ENCODE results near the gene PCDHA9.
"Not testable (repeated sequence)": the region's sequence is repeated elsewhere in the genome, so short reads cannot be mapped to it uniquely, and the experiment has no call there.

Gene PCDHA9

DNA sequence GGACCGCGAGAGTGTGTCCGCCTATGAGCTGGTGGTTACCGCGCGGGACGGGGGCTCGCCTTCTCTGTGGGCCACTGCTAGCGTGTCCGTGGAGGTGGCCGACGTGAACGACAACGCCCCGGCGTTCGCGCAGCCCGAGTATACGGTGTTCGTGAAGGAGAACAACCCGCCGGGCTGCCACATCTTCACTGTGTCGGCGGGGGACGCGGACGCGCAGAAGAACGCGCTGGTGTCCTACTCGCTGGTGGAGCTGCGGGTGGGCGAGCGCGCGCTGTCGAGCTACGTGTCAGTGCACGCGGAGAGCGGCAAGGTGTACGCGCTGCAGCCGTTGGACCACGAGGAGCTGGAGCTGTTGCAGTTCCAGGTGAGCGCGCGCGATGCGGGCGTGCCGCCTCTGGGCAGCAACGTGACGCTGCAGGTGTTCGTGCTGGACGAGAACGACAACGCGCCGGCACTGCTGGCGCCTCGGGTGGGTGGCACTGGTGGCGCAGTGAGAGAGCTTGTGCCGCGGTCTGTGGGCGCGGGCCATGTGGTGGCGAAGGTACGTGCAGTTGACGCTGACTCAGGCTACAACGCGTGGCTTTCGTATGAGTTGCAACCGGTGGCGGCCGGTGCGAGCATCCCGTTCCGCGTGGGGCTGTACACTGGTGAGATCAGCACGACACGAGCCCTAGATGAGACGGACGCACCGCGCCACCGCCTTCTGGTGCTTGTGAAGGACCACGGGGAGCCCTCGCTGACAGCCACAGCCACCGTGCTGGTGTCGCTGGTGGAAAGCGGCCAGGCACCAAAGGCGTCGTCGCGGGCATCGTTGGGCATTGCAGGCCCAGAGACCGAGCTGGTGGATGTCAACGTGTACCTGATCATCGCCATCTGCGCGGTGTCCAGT, 12.3 kb upstream of the PCDHA9 start:
- DNase-seq (ENCODE audit: low read depth in 1 of 2, low spot score in 1 of 2) = no peak

DNA sequence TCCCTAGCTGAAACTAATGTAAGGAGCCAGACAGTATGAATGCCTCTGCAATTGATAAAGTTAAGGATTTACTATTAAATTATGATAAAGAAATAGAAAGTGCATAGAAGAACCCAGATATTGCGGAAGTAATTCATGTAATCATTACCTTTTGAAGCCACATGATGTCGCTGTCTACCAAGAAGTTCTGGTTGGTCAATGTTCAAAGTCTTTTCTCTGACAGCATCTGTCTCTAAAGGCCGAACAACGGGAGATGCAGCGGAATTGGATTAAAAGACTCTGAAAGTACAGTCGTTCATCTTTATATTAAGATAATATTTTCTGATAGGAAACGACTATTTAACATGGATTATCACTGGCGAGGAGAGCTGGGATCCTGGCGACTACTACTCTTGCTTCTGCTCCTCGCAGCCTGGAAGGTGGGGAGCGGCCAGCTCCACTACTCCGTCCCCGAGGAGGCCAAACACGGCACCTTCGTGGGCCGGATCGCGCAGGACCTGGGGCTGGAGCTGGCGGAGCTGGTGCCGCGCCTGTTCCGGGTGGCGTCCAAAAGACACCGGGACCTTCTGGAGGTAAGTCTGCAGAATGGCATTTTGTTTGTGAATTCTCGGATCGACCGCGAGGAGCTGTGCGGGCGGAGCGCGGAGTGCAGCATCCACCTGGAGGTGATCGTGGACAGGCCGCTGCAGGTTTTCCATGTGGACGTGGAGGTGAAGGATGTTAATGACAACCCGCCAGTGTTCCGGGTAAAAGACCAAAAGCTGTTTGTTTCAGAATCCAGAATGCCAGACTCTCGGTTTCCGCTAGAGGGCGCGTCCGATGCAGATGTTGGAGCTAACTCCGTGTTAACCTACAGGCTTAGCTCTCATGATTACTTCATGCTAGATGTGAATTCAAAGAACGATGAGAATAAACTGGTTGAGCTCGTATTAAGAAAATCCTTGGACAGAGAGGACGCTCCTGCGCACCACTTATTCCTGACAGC, 6.9 kb upstream of the PCDHA9 start, which contains the start of gene PCDHA8:
PCDHA8 (plus strand) TSS at position 210 of the 985 bp plus-strand sequence; CDS start at position 345, 135 bp downstream.
- no peak for DNase-seq (ENCODE audit: low read depth in 1 of 2, low spot score in 1 of 2)

DNA sequence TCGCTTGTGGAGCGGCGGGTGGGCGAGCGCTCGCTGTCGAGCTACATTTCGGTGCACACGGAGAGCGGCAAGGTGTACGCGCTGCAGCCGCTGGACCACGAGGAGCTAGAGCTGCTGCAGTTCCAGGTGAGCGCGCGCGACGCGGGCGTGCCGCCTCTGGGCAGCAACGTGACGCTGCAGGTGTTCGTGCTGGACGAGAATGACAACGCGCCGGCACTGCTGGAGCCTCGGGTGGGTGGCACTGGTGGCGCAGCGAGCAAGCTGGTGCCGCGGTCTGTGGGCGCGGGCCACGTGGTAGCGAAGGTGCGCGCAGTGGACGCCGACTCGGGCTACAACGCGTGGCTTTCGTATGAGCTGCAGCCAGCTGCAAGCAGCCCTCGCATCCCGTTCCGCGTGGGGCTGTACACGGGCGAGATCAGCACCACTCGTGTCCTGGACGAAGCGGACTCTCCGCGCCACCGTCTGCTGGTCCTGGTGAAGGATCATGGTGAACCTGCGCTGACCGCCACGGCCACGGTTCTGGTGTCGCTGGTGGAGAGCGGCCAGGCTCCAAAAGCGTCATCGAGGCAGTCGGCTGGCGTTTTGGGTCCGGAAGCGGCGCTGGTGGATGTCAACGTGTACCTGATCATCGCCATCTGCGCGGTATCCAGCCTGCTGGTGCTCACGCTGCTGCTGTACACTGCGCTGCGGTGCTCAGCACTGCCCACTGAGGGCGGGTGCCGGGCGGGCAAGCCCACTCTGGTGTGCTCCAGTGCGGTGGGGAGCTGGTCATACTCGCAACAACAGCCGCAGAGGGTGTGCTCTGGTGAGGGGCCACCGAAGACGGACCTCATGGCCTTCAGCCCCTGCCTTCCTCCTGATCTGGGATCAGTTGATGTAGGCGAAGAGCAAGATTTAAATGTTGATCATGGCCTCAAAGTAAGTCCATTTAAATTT, 5.1 kb upstream of the PCDHA9 start:
- no peak for DNase-seq (ENCODE audit: low read depth in 1 of 2, low spot score in 1 of 2)

DNA sequence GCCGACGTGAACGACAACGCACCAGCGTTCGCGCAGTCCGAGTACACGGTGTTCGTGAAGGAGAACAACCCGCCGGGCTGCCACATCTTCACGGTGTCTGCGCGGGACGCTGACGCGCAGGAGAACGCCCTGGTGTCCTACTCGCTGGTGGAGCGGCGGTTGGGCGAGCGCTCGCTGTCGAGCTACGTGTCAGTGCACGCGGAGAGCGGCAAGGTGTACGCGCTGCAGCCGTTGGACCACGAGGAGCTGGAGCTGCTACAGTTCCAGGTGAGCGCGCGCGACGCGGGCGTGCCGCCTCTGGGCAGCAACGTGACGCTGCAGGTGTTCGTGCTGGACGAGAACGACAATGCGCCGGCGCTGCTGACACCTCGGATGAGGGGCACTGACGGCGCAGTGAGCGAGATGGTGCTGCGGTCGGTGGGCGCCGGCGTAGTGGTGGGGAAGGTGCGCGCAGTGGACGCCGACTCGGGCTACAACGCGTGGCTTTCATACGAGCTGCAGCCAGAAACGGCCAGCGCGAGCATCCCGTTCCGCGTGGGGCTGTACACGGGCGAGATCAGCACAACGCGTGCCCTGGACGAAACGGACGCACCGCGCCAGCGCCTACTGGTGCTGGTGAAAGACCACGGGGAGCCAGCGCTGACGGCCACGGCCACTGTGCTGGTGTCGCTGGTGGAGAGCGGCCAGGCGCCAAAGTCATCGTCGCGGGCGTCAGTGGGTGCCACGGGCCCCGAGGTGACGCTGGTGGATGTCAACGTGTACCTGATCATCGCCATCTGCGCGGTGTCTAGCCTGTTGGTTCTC, 1.9 kb downstream of the PCDHA9 start:
- not testable (repeated sequence) for DNase-seq (ENCODE audit: low read depth in 1 of 2, low spot score in 1 of 2)

DNA sequence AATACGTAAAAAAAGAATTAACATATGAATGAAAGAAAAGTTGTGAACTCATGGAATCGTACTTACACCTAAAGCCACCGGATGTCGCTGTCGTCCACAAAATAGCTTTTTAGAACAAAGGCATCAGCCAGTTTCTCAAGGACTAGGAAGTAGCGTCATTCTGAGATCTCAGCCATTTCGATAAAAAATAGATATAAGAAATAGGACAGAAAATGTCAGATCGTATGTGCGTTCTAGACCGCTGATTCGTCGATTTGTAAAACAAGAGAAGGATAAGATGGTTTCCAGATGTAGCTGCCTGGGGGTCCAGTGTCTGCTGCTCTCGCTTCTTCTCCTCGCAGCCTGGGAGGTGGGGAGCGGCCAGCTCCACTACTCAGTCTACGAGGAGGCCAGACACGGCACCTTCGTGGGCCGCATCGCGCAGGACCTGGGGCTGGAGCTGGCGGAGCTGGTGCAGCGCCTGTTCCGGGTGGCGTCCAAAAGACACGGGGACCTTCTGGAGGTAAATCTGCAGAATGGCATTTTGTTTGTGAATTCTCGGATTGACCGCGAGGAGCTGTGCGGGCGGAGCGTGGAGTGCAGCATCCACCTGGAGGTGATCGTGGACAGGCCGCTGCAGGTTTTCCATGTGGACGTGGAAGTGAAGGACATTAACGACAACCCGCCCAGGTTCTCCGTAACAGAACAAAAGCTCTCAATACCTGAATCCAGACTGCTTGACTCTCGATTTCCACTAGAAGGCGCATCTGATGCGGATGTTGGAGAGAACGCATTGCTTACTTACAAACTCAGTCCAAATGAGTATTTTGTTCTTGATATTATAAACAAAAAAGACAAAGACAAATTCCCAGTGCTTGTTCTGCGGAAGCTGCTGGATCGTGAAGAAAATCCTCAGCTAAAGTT, 7.8 kb downstream of the PCDHA9 start, which contains the start of gene PCDHA10:
PCDHA10 (plus strand) TSS at position 126 of the 903 bp plus-strand sequence; CDS start at position 278, 152 bp downstream.
- DNase-seq (ENCODE audit: low read depth in 1 of 2, low spot score in 1 of 2) = no peak

DNA sequence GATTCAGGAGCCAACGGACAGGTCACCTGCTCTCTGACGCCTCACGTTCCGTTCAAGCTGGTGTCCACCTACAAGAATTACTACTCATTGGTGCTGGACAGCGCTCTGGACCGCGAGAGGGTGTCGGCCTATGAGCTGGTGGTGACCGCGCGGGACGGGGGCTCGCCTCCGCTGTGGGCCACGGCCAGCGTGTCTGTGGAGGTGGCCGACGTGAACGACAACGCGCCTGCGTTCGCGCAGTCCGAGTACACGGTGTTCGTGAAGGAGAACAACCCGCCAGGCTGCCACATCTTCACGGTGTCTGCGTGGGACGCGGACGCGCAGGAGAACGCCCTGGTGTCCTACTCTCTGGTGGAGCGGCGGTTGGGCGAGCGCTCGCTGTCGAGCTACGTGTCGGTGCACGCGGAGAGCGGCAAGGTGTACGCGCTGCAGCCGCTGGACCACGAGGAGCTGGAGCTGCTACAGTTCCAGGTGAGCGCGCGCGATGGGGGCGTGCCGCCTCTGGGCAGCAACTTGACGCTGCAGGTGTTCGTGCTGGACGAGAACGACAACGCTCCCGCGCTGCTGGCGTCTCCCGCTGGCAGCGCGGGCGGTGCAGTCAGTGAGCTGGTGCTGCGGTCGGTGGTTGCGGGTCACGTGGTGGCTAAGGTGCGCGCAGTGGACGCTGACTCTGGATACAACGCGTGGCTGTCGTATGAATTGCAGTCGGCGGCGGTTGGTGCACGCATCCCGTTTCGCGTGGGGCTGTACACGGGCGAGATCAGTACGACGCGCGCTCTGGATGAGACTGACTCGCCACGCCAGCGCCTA, 9.2 kb downstream of the PCDHA9 start:
- DNase-seq (ENCODE audit: low read depth in 1 of 2, low spot score in 1 of 2) = no peak

DNA sequence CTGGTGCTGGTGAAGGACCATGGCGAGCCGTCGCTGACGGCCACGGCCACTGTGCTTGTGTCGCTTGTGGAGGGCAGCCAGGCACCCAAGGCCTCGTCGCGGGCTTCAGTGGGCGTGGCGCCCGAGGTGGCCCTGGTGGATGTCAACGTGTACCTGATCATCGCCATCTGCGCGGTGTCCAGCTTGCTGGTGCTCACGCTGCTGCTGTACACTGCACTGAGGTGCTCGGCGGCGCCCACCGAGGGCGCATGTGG, 9.7 kb downstream of the PCDHA9 start:
- DNase-seq (ENCODE audit: low read depth in 1 of 2, low spot score in 1 of 2) = no peak

DNA sequence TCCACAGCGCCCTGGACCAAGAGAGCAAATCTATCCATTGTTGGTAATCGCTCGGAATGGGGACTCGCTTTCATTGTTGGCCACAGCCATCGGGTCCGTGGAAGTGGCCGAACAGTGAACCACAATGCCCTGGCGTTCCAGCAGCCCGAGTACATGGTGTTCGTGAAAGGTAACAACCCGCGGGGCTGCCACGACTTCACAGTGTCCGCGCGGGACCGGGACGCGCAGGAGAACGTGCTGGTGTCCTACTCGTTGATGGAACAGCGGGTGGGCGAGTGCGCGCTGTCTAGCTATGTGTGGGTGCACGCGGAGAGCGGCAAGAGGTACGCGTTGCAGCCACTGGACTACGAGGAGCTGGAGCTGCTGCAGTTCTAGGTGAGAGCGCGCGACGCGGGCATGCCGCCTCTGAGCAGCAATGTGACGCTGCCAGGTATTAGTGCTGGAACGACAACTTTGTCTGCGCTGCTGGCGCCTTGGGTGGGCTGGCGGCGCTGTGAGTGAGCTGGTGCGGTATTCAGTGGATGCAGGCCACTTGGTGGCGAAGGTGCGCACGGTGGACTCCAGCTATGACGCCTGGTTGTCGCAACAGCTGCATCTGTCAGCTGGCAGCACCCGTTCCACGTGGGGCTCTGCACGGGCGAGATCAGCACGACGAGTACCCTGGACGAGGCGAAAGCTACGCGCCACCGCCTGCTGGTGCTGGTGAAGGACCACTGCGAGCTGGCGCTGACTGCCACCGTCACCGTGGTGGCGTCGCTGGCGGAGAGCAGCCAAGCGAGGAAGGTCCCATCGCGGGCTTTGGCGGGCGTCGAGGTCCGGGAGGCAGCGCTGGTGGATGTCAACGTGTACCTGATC, 14.5 kb downstream of the PCDHA9 start:
- DNase-seq (ENCODE audit: low read depth in 1 of 2, low spot score in 1 of 2) = no peak

DNA sequence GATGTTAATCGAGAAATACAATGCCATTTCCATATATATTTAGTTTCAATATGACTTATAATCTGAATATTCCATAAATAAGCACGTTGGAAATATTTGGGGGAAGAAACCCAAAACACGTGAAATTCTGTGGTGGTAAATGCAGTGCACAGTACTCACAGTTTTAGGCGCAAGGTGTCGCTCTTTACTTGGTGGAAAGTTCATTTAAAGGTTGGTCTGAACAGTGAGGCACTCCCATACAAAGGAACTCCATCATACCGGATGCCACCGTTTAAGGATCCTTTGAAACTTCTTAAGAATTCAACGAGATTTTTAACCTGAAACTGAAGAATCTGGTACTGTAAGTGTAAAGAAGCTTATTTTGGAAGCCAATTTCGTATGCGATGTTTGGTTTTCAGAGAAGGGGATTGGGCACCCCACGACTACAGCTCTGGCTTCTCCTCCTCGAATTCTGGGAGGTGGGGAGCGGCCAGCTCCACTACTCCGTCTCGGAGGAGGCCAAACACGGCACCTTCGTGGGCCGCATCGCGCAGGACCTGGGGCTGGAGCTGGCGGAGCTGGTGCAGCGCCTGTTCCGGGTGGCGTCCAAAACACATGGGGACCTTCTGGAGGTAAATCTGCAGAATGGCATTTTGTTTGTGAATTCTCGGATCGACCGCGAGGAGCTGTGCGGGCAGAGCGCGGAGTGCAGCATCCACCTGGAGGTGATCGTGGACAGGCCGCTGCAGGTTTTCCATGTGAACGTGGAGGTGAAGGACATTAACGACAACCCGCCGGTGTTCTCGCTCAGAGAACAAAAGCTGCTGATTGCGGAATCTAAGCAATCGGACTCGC, 20.8 kb downstream of the PCDHA9 start, which contains the start of gene PCDHA11:
PCDHA11 (plus strand) TSS at position 237 of the 834 bp plus-strand sequence; CDS start at position 384, 147 bp downstream.
- DNase-seq (ENCODE audit: low read depth in 1 of 2, low spot score in 1 of 2) = no peak

DNA sequence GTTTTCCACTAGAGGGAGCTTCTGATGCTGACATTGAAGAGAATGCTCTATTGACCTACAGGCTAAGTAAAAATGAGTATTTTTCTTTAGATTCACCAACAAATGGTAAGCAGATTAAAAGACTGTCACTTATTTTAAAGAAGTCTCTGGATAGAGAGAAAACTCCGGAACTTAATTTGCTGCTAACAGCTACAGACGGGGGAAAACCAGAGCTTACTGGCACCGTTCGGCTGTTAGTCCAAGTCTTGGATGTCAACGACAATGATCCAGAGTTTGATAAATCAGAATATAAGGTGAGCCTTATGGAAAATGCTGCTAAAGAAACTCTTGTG, 21.3 kb downstream of the PCDHA9 start:
- no peak for DNase-seq (ENCODE audit: low read depth in 1 of 2, low spot score in 1 of 2)

DNA sequence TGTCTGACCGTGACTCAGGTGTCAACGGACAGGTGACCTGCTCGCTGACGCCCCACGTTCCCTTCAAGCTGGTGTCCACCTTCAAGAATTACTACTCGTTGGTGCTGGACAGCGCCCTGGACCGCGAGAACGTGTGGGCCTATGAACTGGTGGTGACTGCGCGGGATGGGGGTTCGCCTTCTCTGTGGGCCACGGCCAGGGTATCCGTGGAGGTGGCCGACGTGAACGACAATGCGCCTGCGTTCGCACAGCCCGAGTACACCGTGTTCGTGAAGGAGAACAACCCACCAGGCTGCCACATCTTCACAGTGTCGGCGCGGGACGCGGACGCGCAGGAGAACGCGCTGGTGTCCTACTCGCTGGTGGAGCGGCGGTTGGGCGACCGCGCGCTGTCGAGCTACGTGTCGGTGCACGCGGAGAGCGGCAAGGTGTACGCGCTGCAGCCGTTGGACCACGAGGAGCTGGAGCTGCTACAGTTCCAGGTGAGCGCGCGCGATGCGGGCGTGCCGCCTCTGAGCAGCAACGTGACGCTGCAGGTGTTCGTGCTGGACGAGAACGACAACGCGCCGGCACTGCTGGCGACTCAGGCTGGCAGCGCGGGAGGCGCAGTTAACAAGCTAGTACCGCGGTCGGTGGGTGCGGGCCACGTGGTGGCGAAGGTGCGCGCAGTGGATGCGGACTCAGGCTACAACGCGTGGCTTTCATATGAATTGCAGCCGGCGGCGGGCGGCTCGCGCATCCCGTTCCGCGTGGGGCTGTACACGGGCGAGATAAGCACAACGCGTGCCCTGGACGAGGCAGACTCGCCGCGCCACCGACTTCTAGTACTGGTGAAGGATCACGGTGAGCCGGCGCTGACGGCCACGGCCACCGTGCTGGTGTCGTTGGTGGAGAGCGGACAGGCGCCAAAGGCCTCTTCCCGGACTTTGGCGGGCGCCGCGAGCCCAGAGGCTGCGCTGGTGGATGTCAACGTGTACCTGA, 22.3 kb downstream of the PCDHA9 start:
- no peak for DNase-seq (ENCODE audit: low read depth in 1 of 2, low spot score in 1 of 2)

DNA sequence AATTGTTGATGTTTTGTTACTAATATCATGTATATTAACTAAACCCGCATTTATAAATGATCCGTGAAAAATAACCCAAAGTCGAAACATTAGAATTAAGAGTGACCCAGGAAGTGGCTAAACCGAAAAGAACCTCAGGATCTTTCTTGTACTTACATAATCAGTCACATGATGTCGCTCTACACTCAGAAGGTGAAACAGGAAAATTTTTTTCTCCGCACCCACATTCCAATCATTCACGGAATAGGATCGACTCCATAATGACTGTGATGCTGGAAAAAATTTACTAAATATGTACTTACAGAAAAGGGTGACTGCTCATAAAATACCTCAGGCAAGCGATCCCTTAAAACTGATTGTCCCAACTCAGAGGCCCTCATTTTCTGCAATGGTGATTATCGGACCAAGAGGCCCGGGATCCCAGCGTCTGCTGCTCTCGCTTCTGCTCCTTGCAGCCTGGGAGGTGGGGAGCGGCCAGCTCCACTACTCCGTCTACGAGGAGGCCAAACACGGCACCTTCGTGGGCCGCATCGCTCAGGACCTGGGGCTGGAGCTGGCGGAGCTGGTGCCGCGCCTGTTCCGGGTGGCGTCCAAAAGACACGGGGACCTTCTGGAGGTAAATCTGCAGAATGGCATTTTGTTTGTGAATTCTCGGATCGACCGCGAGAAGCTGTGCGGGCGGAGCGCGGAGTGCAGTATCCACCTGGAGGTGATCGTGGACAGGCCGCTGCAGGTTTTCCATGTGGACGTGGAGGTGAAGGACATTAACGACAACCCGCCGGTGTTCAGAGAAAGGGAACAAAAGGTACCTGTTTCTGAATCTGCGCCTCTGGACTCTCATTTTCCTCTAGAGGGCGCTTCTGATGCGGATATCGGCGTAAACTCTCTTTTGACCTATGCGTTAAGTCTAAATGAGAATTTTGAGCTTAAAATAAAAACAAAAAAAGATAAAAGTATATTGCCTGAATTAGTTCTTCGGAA, 27.2 kb downstream of the PCDHA9 start, which contains the start of gene PCDHA12:
PCDHA12 (plus strand) TSS at position 224 of the 981 bp plus-strand sequence; CDS start at position 389, 165 bp downstream.
- DNase-seq (ENCODE audit: low read depth in 1 of 2, low spot score in 1 of 2) = no peak

DNA sequence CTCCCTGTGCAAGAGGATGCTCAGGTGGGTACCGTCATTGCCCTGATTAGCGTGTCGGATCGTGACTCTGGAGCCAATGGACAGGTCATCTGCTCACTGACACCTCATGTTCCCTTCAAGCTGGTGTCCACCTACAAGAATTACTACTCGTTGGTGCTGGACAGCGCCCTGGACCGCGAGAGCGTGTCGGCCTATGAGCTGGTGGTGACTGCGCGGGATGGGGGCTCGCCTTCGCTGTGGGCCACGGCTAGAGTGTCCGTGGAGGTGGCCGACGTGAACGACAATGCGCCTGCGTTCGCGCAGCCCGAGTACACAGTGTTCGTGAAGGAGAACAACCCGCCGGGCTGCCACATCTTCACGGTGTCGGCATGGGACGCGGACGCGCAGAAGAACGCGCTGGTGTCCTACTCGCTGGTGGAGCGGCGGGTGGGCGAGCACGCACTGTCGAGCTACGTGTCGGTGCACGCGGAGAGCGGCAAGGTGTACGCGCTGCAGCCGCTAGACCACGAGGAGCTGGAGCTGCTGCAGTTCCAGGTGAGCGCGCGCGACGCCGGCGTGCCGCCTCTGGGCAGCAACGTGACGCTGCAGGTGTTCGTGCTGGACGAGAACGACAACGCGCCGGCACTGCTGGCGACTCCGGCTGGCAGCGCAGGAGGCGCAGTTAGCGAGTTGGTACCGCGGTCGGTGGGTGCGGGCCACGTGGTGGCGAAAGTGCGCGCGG, 28.5 kb downstream of the PCDHA9 start:
- not testable (repeated sequence) for DNase-seq (ENCODE audit: low read depth in 1 of 2, low spot score in 1 of 2)

All from activated T-helper 1 cell treated with anti-CD3 and anti-CD28 coated beads, Interleukin-2, amount 50 U/mL, for 16 hours (primary cell).